ENCODE data around the gene PVALEF.
A peak's percentile ranks its signal among the peaks of the same experiment; 100 is the strongest.

PVALEF gene

DNA sequence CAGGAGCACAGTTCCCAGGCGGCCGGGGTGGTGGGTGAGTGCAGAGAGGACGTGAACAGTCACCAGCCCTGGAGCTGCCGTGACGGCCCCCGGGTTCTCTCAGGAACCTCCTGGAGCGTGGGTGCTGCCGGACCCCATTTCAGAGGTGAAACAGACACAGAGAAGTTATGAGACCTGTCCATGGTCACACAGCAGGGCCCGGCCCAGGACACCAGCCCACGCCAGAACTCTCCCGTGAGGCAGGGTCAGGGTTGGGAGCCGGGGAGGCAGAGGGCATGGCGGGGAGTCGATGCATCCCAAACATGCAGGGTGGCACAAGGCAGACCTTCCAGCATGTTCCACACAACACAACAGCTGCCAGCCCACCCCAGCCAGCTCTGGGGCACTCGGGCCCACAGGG, 3.8 kb upstream of the PVALEF start:
- TF ChIP-seq, protein P1, sequence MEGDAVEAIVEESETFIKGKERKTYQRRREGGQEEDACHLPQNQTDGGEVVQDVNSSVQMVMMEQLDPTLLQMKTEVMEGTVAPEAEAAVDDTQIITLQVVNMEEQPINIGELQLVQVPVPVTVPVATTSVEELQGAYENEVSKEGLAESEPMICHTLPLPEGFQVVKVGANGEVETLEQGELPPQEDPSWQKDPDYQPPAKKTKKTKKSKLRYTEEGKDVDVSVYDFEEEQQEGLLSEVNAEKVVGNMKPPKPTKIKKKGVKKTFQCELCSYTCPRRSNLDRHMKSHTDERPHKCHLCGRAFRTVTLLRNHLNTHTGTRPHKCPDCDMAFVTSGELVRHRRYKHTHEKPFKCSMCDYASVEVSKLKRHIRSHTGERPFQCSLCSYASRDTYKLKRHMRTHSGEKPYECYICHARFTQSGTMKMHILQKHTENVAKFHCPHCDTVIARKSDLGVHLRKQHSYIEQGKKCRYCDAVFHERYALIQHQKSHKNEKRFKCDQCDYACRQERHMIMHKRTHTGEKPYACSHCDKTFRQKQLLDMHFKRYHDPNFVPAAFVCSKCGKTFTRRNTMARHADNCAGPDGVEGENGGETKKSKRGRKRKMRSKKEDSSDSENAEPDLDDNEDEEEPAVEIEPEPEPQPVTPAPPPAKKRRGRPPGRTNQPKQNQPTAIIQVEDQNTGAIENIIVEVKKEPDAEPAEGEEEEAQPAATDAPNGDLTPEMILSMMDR (conservative IDR thresholded peaks at IDR 0.05) = no peak
- no peak overlapping the region for H3K27ac ChIP-seq

DNA sequence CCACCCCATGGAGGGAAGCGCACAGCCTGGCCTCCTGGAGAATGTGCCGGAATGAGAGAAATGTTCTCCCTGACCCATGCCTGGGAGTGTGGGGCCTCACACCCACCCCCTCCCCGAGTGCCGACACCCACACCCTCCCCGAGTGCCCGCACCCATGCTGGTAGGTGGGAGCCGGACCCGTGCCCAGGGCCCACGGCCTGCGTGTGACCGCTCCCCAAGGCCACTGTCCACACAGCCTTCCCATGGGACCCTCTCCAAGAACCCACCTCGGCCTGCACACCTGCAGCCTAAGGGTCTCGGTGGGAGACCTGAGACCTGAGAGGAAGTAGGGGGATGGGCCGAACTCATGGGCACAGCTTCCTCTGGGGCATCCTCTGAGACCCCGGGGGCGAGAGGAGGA, 3.3 kb upstream of the PVALEF start:
- TF ChIP-seq, protein P1 (conservative IDR thresholded peaks at IDR 0.05) = no peak
- H3K27ac ChIP-seq = no peak overlapping the region

DNA sequence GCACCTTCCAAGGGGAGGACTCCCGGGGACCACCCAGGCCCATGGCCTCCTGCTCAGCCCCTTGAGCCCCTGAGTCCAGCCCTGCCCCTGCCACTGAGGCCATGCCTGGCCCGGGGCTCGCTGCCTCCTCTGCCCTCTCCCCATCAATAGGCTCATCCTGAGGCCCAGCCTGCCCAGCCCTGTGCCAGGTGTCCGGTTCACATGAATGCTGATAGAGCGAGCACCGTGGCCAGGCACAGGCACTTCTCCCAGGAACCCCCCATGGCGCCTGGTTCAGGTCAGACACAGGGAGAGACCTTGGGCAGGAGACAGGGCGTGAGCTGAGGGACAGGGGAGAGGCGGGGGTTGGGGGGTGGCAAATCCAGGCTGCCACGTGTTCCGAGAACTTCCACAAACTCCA, 2.8 kb upstream of the PVALEF start:
- TF ChIP-seq, protein P1 (conservative IDR thresholded peaks at IDR 0.05) = no peak
- no peak overlapping the region for H3K27ac ChIP-seq

DNA sequence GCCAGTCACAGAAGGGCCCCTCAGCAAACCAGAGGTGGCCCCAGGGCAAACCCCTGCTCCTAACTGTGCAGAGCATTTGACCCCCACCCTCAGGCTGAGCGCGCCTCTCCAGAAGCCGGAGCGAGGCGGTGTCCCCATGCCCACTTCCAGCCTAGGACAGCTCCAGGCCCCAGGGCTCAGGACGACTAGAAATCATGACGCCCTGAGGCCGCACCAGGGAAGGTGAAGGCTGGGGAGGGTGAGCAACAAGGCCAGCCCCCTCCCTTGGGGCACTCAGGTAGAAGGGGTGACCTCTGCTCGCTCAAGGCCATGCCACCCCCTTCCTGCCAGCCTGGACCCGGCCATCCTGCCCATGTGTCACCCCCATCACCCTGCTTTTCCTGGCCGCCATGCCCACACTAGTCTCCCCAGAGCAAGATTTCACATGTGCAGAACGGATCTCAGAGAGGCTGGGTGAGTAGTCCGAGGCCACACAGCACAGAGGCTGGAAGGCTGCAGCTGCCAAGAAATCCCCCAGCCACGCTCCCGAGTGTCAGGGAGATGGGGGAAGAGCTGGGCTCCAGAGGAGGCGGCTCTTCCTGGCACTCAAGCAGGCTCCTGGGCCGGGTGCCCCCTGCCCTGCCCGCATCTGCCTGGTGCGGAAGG, 2.1 kb upstream of the PVALEF start:
- TF ChIP-seq, protein P1 (conservative IDR thresholded peaks at IDR 0.05) = no peak
- H3K27ac ChIP-seq = no peak overlapping the region; the same call in 1 of the 2 replicates

DNA sequence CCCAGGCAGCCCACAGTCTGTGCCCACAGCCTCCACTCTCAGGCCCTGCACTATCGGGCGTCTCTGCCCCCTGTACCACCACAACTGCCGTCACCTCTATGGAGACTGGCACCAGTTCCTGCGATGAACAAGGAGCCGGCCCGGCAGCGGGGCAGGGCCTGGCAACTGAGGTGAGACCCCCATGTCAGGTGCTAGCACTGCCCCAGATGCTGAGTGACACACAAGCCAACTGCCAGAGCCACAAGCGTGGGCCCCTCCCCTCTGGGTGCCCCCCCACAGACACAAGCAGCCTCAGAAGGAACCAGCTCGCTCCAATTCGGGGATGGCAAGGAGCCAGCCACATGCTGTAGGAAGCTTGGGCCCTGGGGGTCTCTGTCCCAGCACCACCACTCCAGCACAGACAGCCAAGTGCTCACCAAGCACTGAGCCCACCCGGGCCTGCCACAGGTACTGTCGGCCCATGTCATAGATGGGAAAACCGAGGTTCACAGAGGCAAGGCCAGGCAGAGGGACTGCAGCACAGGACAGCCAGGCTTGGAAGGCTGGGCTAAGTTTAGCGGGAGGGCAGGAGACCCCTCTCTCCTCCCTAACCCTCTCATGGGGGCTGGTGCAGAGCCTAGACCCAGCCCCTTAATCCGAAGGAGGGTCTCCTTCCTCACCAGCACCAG, 1.5 kb upstream of the PVALEF start:
- H3K27ac ChIP-seq = peak overlapping the region; percentile 97
- TF ChIP-seq, protein P1 (conservative IDR thresholded peaks at IDR 0.05) = no peak

DNA sequence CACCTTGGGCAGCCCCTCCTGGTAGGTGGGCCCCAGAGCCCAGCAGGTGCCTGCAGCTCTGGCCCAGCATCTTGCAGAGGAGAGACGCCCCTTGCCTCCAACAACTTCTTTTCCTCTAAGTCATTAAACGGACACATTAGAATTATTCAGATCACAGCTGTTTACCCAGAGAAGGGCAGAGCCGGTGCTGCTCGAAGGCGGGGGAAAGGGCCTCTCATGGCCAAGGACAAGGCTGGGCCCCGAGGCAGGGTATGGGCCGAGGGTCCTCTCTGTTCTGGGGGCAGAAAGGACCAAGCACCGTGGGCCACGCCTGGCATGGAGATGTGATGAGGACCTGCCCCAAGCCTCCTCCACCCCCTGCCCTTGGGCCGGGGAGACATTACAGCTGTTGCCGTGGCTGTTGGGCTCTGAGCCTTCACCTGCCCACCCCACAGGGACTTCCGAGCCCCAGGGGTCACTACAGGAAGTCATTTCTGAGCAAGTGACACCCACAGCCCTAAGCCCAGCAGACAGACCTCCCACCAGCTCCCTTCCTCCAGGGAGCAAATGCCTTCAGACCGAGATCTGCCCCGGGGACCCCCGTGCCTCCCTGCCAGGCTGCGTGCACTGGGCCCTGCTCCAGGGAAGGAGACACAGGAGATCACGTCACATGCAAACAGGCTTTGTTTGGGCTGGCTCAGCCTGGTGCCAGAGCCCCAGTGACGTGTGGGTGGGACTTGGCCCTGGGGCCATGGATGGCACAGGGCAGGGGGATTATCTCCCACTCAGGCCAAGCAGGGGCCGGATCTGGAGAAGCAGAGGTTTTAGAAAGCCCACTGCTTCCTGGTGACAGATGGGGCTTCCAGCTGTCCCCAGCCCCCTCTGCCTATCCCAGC, 699 bp upstream of the PVALEF start:
- peak overlapping the region; percentile 97 for H3K27ac ChIP-seq
- TF ChIP-seq, protein P1 (conservative IDR thresholded peaks at IDR 0.05) = no peak

DNA sequence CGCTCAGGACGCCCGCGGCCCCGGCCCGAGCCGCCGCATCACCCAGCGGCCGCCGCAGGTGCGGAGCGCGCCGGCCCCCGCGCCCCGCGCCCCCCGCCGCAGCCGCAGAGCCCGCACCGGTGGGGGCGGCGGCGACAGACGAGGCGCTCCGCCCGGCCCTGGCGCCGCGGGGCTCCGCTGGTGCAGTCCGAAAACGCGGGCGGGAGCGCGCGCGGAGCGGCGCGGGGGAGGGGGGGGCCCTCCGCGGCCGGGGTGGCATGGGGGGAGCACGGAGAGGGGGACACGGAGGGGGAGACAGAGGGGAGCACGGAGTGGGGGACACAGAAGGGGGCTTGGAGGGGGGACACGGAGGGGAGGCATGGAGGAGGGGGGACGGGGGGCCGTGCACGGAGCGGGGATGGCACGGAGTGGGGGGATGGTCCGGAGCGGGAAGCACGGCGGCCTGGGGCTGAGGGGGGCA, 756 bp downstream of the PVALEF start, which contains the start of gene AATK:
Gene AATK (minus strand): TSS at position 189 of the 460 bp plus-strand sequence. CDS start 229 bp downstream, outside the sequence.
- TF ChIP-seq, protein P1 (conservative IDR thresholded peaks at IDR 0.05) = no peak
- peak within 1 kb of the TSS; percentile 97 for H3K27ac ChIP-seq
